A549 treated with DMSO at 1 μM for 4 hours (cell line): Measurements from ENCODE around the gene RNF112. TPM values are rescaled to one million over a fixed set of nuclear protein-coding genes. Genes with fewer than 3 reads are reported as not detected.

Experiments used
- total RNA-seq: library from RNA; stranded (reverse); fragments of 200-300 nt; extraction: Qiagen RNA extraction; gene quantifications from 5 replicates; pipeline ENCODE4 v1.2.3, GENCODE V29; 2022; ENCODE audit warnings: low read depth

RNF112 gene
- 0.21 to 0.92 TPM (median 0.52 TPM) in 5 replicates for total RNA-seq

GRCh38 chr17:19410875-19411620 lies at the start of gene RNF112:
Gene RNF112 (plus strand): TSS chr17:19411232. CDS start chr17:19411409, 177 bp downstream.

GRCh38 chr17:19362277-19363113 lies 48.5 kb upstream of the RNF112 start, which contains the start of gene B9D1:
Gene B9D1 (minus strand): TSS chr17:19362723. CDS start chr17:19362569, 154 bp downstream.

GRCh38 chr17:19378416-19379360 lies 32.3 kb upstream of the RNF112 start, which contains the start of gene MAPK7:
Gene MAPK7 (plus strand): TSS chr17:19378498. CDS start chr17:19378901, 403 bp downstream.

GRCh38 chr17:19386974-19387920 lies 23.8 kb upstream of the RNF112 start, which contains the start of gene MFAP4:
Gene MFAP4 (minus strand): TSS chr17:19387190. CDS start chr17:19387155, 35 bp downstream.

Other genes with a start within 250 kb of the RNF112 start
- gene EPN2, start 173.9 kb upstream of the RNF112 start, total RNA-seq: 40.6 to 72.0 TPM (median 61.5 TPM) in 5 replicates
- 42.5 to 47.4 TPM (median 43.4 TPM) in 5 replicates for gene B9D1, start 48.5 kb upstream of the RNF112 start, total RNA-seq
- gene MAPK7, start 32.7 kb upstream of the RNF112 start, total RNA-seq: 19.8 to 27.0 TPM (median 23.5 TPM) in 5 replicates
- gene MFAP4, start 24.0 kb upstream of the RNF112 start, total RNA-seq: 0.20 TPM in 1 of 5 replicates, not detected in the others
- gene SLC47A1, start 122.6 kb downstream of the RNF112 start, total RNA-seq: 21.7 to 27.1 TPM (median 26.0 TPM) in 5 replicates
- gene ALDH3A2, start 237.5 kb downstream of the RNF112 start, total RNA-seq: 148 to 189 TPM (median 178 TPM) in 5 replicates